Globus pallidus (tissue), 1 donor: ENCODE measurements around the gene SLC39A11.

Experiments
- DNase-seq: peaks from one replicate; pipeline ENCODE4 v3.0.0-alpha.2; 2015; ENCODE audit warnings: low spot score

Gene SLC39A11

DNA sequence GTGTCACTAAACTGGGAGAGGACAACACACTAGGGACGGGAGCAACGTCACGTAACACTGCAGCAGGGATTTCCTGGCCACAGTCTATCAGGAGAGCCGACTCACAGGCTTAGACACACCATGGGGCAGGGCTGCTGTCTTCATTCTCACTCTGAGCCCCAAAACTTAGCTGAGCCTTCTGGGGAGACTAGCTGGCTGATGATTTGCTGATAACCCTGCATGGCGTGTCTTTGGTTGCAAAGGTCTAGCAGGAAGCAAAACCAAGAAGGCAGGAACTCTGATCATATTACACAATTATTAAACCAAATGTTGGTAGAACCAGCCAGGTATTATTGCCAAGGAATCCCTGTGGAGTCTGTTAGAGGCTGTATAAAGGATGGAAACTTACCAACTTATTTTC, 345.0 kb downstream of the SLC39A11 start:
- no peak for DNase-seq

GRCh38 chr17:72745241-72745640, 347.2 kb downstream of the SLC39A11 start:
- DNase-seq: no peak

- DNase-seq: no peak
Observed at GRCh38 chr17:72743037-72743467, 349.4 kb downstream of the SLC39A11 start.

DNA sequence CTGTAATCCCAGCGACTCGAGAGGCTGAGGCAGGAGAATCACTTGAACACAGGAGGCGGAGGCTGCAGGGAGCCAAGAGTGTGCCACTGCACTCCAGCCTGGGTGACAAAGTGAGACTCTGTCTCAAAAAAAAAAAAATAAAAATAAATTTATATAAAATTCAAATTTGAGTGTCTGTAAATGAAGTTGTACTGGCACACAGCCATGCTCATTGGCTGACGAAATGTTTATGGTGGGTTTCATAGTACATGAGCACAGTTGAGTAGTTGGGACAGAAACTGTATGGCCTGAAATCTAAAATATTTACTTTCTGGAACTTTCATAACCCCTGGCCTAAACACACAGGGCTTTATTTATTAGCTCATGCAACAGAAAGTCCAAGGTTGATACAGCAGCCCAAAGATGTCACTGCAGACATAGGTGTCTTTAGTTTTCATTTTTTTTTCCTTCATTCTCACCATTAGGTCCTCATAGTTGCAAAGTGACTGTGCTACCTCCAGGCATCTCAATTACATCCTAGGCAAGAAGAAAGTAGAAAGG, 355.3 kb downstream of the SLC39A11 start:
- no peak for DNase-seq

DNA sequence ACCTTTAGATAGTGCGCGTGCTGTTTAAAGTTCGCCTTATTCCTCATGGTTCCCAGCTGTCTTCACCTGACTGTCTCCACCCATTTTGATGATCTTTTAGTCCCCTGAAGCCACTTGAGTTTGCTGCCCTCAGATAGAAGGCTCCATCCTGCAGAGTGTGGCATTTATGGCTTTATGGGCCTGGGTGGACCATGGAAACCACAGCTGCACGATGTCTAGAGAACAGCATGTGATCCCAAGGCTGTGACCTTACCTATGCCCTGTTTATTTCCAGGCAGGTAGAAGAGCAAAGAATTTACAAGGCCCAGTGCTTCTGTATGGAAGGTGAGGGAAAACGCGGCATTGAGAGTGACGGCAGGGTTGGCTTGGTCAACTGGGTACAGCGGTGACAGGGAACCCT, 356.9 kb downstream of the SLC39A11 start:
- DNase-seq: no peak

- no peak for DNase-seq
Observed at GRCh38 chr17:72735048-72735447, 357.4 kb downstream of the SLC39A11 start.

DNA sequence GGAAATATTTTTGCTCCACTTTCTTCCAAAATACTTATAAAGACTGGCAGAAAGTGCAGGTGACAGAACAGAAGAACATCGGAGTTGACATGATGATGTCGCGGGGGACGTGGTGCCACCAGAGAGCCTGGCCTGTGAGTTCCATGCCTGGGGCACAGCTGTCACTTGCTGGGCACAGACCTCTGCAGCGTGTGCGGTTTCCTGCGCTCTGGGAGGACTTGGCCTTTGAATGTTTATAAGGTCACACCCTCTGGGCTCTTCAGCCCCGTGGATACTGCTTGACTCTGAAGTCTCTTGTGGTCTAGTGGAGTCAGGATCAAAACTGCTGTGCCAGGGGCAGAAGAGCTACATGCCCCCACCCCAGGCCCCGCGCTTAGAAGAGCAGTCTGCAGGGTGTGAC, 357.9 kb downstream of the SLC39A11 start:
- no peak for DNase-seq

DNA sequence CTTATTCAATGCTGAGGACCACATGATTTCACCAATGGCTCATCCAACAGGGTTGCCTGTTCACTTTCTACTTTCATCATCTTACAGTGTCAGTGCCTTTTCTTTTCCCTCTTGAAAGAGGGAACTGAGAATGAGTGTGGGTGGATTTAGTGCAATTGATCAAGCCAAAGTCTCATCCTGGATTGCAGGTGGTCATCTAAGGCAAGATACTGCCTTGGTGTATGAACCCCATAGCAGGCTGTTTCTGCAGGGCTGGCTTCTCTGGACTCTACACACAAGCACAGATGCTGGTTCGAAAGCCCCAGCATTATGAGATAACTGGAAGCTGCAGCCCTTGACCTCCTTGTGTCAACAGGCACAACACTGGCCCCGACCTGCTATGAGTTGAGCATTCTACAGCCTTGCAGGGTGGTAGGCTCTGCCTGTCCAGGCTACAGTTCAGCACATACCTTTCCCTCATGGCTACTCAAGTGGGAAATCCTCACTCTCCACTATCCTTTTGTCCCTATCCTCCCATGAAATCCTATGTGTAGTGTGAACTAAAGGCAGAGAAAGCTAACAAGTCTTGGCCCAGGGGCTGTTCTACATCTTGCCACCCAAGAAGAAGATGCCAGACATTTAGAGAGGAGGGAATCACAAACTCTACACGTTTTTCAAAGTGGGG, 358.7 kb downstream of the SLC39A11 start:
- no peak for DNase-seq

DNA sequence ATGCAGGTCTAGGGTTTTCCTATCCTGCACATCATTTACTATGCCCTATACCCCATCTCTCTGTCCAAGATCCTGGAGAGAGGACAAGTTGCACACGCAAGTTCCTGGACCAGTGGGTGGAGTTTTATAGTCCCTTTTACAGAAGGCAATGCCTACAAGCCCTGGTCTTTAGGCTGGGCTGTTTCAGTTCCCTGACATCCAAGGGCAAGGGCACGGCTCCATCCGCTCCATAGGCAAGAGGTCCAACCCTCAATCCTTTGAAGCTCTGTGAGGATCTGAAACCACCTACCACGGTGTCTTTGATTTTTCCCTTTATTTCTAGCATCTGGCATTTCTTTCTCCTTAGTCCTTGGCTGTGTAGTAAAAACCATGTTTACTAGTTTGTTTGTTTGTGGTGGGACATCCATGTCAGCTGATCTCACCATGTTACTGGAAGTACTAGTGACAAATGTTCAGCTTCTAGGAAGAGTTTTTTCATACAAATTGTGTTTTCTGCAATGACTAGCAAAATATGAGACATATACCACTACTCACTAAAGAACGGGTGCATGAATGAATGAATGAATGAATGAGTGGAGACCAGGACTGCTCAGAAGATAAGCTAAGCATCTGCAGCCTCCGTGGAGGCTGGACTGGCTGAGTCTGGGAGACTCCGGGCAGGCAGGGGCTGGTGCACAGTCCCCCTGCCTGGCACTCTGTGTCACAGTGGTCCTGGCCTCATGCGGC, 359.4 kb downstream of the SLC39A11 start:
- DNase-seq: no peak

GRCh38 chr17:72730077-72730476, 362.4 kb downstream of the SLC39A11 start:
- DNase-seq: no peak

DNA sequence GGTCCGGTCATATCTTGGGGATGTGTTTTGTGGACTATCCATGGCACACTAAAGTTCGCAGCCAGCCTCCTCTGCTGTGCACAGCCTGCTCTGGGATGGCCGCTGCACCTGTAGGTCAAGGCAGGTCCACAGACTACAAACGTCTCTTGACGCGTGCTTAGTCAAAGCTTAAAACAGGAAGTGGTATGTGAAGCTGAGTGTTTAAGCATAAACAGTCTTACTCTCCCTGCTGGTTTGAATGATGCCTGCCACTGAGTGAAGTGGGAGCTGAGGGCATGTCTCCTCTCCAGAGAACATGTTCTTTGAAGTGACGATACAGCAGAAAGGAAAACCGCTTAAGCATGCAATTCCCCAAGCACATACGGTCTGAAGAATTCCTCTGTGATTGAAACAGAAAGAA, 365.6 kb downstream of the SLC39A11 start:
- no peak for DNase-seq

DNA sequence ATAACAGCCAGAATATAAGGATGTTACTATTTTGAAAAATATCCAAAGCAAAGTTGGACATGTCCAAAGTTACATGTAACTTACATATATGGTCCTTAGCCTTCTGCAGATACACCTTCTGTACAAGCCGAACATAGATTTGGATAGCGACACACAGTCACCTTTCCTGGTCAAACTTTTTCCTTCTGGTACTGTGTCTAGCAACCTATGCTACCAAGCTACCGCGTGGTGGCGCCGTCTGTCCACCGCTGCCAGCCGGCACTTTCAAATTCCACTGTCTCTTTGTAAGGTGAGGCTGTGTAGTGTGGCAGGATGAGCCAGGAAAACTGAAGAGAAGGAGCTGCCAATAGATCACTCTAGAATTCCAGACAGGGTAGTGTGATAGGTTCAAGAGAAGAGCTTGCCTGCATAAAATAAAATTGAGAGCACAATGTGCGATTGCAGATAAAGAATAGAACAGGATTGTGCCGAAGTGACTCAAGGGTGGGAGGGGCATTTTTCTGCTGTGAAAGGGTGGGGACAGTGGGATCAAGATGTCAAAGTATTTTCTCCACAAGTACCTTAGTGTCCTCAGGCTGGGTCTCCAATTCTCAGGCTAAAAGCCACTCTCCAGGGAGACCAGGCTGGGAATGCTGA, 366.9 kb downstream of the SLC39A11 start:
- DNase-seq: peak; percentile 49

- no peak for DNase-seq
Observed at GRCh38 chr17:72724267-72724666, 368.2 kb downstream of the SLC39A11 start.

- DNase-seq: no peak
Observed at GRCh38 chr17:72723711-72724110, 368.8 kb downstream of the SLC39A11 start.

- no peak for DNase-seq
Observed at GRCh38 chr17:72720494-72720825, 372.0 kb downstream of the SLC39A11 start.

DNA sequence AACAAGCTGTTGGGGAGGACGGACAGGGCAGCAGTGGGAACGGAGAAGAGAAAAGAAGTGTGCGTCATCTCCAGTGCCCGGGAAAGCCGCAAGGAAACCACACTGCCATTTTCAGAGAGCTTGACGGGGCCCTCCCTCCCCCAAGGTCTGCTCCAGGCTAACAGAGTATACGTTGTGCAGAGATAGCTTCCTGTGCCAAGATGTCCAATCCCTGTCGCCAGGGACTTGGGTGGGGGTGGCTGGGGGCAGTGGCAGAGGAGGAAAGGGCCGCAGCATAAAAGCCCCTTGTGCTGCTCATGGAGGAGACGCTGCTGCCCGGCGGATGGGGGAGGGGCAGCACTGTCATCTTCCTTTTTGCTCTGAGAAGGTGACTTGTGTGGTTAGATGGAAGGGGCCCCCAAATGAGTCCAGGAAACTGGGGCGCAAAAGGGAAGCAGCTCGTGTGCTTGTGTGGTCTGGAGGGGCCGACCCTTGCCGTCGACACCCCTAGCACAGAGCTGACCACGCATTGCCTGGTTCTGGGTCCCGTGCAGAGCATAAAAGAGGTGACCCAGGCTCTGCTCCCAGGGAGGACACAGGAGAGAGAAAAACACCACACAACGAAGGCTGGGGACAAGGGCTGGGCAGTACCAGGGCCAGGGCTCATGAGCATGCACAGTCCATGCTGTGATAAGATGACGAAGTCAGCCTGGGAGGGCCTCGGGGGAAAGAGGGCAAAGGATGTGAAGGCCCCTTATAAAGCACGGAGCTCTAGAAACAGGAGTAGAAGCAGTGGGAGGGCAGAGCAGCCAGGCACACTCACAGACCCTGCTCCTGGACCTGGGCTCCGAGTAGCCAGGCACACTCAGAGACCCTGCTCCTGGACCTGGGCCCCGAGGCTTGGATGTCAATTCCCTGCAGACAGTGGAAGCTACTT, 372.7 kb downstream of the SLC39A11 start:
- no peak for DNase-seq

DNA sequence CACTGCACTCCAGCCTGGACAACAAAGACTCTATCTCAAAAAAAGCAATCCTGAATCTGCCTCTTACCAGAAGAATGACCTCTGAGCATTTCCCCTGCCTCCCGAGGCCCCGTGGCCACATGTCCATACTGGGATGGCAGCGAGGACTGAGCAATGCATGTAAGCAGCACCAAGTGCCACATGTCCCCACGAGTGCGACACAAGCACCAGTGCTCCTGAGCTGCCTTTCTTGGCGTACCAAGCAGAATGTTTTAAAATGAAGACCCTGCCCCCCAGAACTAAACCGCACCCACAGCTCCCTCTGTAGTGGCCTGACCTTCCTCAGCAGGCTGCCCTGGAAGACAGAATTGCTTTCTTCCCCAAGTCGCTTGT, 373.3 kb downstream of the SLC39A11 start:
- no peak for DNase-seq

- no peak for DNase-seq
Observed at GRCh38 chr17:72717676-72718075, 374.8 kb downstream of the SLC39A11 start.

- DNase-seq: no peak
Observed at GRCh38 chr17:72717276-72717675, 375.2 kb downstream of the SLC39A11 start.

DNA sequence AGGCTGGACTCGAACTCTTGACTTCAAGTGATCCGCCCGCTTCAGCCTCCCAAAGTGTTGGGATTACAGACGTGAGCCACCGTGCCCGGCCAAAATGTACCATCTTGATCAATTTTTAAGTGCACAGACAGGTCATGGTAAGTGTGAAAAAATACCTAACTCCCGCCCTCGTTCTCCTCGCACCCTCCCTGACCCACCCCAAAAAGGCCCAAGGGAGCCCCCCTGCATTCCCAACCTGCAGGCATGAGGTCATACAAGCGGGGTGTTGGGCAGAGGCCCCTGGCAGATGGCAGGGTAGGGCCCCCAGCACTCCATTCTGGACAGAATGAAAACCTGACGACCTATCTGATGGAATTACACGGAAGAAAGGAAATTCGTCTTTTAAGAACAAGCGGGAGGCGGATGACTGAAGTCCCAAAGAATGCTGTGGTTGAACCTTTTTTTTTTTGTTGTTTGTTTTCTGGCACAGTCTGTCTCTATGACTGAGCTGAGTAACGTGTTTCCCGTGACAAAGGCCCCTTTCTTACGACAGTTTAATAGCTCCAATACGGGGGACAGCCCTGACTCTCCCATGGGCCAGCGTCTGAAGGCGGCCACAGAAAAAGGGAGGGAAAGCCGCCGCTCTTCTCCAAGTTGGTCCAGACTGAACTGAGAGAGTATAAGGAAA, 376.4 kb downstream of the SLC39A11 start:
- DNase-seq: peak; percentile 35

DNA sequence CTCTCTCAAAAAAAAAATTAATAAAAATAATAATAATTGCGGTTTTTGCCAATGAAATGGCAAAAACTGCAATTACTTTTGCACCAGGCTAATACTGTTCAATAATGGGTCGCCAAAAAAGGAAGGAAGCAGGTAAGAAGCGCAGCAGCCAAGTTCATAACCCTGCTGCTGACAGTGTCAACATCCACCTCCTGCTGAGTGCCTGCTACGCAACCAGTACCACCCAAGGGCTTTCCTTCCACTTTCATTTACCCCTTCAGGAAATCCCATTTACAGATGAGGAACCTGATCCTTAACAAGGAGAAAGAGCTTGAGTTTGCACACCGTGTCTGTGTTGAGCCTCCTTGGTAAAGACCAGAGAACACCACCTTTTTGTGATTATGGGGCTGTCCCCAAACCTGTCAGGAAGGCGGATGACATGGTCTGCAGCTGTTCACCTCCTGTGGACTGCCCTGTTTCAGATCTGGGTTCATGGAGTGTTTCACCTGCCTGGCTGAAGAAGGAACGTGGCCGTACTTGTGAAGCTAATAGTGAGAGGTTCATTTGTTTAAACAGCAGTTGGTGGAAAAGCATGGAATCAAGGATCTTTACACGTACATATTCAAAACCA, 378.0 kb downstream of the SLC39A11 start:
- DNase-seq: no peak
